Bone marrow (tissue), 2 donors: ENCODE results near the gene PDCD5.
"Not testable (repeated sequence)": the region's sequence is repeated elsewhere in the genome, so short reads cannot be mapped to it uniquely, and the experiment has no call there.

Source experiments
- DNase-seq, 2 donors: peaks; one replicate each; lab custom pipeline; 2025; lab: John Stamatoyannopoulos, UW

Gene PDCD5

GRCh38 chr19:32580901-32581704 lies at the start of gene PDCD5:
TSS of gene PDCD5 (plus strand) at chr19:32581190. CDS start at chr19:32581262, 72 bp downstream.
- peak; percentile 86 to 87 for DNase-seq

GRCh38 chr19:32532233-32532632 lies 48.8 kb upstream of the PDCD5 start:
- no peak for DNase-seq

GRCh38 chr19:32537580-32537979 lies 43.4 kb upstream of the PDCD5 start:
- DNase-seq: no peak

GRCh38 chr19:32539240-32539916 lies 41.6 kb upstream of the PDCD5 start:
- no peak for DNase-seq

GRCh38 chr19:32540621-32541020 lies 40.4 kb upstream of the PDCD5 start:
- no peak for DNase-seq

GRCh38 chr19:32541376-32541775 lies 39.6 kb upstream of the PDCD5 start:
- not testable (repeated sequence) for DNase-seq

GRCh38 chr19:32542477-32543108 lies 38.4 kb upstream of the PDCD5 start:
- no peak for DNase-seq

- no peak for DNase-seq
These were observed 37.7 kb upstream of the PDCD5 start for GRCh38 chr19:32543115-32543900.

GRCh38 chr19:32544917-32545316 lies 36.1 kb upstream of the PDCD5 start:
- DNase-seq: no peak

- DNase-seq: no peak
These were observed 30.3 kb upstream of the PDCD5 start for GRCh38 chr19:32550666-32551065.

GRCh38 chr19:32555786-32556185 lies 25.2 kb upstream of the PDCD5 start:
- DNase-seq: no peak

GRCh38 chr19:32558607-32559228 lies 22.3 kb upstream of the PDCD5 start:
- DNase-seq: no peak

- no peak for DNase-seq
These were observed 17.2 kb upstream of the PDCD5 start for GRCh38 chr19:32563761-32564160.

GRCh38 chr19:32566246-32566830 lies 14.7 kb upstream of the PDCD5 start:
- no peak for DNase-seq

GRCh38 chr19:32567486-32567885 lies 13.5 kb upstream of the PDCD5 start:
- DNase-seq: no peak

- peak in 1 of 2 donors; percentile 40 for DNase-seq
These were observed 10.8 kb upstream of the PDCD5 start for GRCh38 chr19:32570081-32570785.

- DNase-seq: not testable (repeated sequence)
These were observed 9.4 kb upstream of the PDCD5 start for GRCh38 chr19:32571471-32572075.

- not testable (repeated sequence) for DNase-seq
These were observed 8.1 kb upstream of the PDCD5 start for GRCh38 chr19:32572700-32573491.

GRCh38 chr19:32573492-32573794 lies 7.5 kb upstream of the PDCD5 start:
- DNase-seq: no peak

GRCh38 chr19:32576790-32577189 lies 4.2 kb upstream of the PDCD5 start:
- DNase-seq: no peak
